HepG2 (cell line): Measurements from ENCODE around the gene MSI2. TPM values are rescaled to one million over a fixed set of nuclear protein-coding genes. Genes with fewer than 3 reads are reported as not detected.

Experiments used
- CEBPB ChIP-seq: IDR thresholded peaks from 2 replicates; pipeline ENCODE4 v1.6.1; 2011; ENCODE audit warnings: low read depth, low read length, improper control_type of control experiment, borderline replicate concordance
- CREB3 ChIP-seq: sonication (generic); formaldehyde crosslinking; IDR thresholded peaks from 2 replicates; pipeline ENCODE4 v1.5.0; 2020; ENCODE audit warnings: missing genetic modification reagents
- DRAP1 ChIP-seq: IDR thresholded peaks from 2 replicates; pipeline ENCODE4 v1.6.1; 2016; ENCODE audit warnings: missing genetic modification reagents, missing compliant biosample characterization
- GATAD2A ChIP-seq: IDR thresholded peaks from 2 replicates; pipeline ENCODE4 v1.6.1; 2016
- HMGXB4 ChIP-seq, 2 experiments: sonication (generic) in 1 of 2; formaldehyde crosslinking in 1 of 2; IDR thresholded peaks; 2 replicates each; pipeline versions ENCODE4 v1.4.0 to v1.6.1; 2018 to 2020; ENCODE audit warnings: missing genetic modification reagents in 2 of 2, borderline replicate concordance in 1 of 2, low read depth in 1 of 2, mild to moderate bottlenecking in 1 of 2, missing biosample characterization in 1 of 2
- IKZF5 ChIP-seq: IDR thresholded peaks from 2 replicates; pipeline ENCODE4 v1.6.1; 2018; ENCODE audit warnings: missing genetic modification reagents, mild to moderate bottlenecking, missing compliant biosample characterization
- MEF2D ChIP-seq: sonication (generic); formaldehyde crosslinking; IDR thresholded peaks from 2 replicates; pipeline ENCODE4 v1.5.1; 2020; ENCODE audit warnings: mild to moderate bottlenecking, missing genetic modification reagents
- NR0B2 ChIP-seq: sonication (generic); formaldehyde crosslinking; IDR thresholded peaks from 2 replicates; pipeline ENCODE4 v1.4.0; 2020; ENCODE audit warnings: mild to moderate bottlenecking, missing genetic modification reagents
- PHF21A ChIP-seq: sonication (generic); formaldehyde crosslinking; IDR thresholded peaks from 2 replicates; pipeline ENCODE4 v1.5.0; 2020; ENCODE audit warnings: mild to moderate bottlenecking, missing genetic modification reagents
- SNAPC2 ChIP-seq: sonication (generic); formaldehyde crosslinking; IDR thresholded peaks from 2 replicates; pipeline ENCODE4 v1.8.1; 2022; ENCODE audit warnings: mild to moderate bottlenecking, missing genetic modification reagents
- TBX2 ChIP-seq: sonication (generic); formaldehyde crosslinking; IDR thresholded peaks from 2 replicates; pipeline ENCODE4 v1.5.0; 2020; ENCODE audit warnings: missing genetic modification reagents, mild to moderate bottlenecking, borderline replicate concordance
- ZBTB21 ChIP-seq: sonication (generic); formaldehyde crosslinking; IDR thresholded peaks from 2 replicates; pipeline ENCODE4 v1.4.0; 2020; ENCODE audit warnings: missing genetic modification reagents
- ZBTB38 ChIP-seq: sonication (generic); formaldehyde crosslinking; IDR thresholded peaks from 2 replicates; pipeline ENCODE4 v1.5.1; 2020; ENCODE audit warnings: mild to moderate bottlenecking, missing genetic modification reagents
- ZEB1 ChIP-seq: IDR thresholded peaks from 2 replicates; pipeline ENCODE4 v1.6.1; 2012; ENCODE audit warnings: mild to moderate bottlenecking, low read depth, inconsistent platforms; ENCODE audit not compliant: insufficient replicate concordance
- ZNF160 ChIP-seq: sonication (generic); formaldehyde crosslinking; IDR thresholded peaks from 2 replicates; pipeline ENCODE4 v1.8.0; 2022; ENCODE audit warnings: mild to moderate bottlenecking, inconsistent platforms, missing genetic modification reagents
- ZNF205 ChIP-seq: IDR thresholded peaks from 2 replicates; pipeline ENCODE4 v1.6.1; 2018; ENCODE audit warnings: missing biosample characterization, missing genetic modification reagents
- ZNF232 ChIP-seq: sonication (generic); formaldehyde crosslinking; IDR thresholded peaks from 2 replicates; pipeline ENCODE4 v1.4.0; 2020; ENCODE audit warnings: missing genetic modification reagents, borderline replicate concordance
- ZNF33B ChIP-seq: sonication (generic); formaldehyde crosslinking; IDR thresholded peaks from 2 replicates; pipeline ENCODE4 v1.5.1; 2020; ENCODE audit warnings: mild to moderate bottlenecking, missing genetic modification reagents
- ZNF446 ChIP-seq: sonication (generic); formaldehyde crosslinking; IDR thresholded peaks from 2 replicates; pipeline ENCODE4 v1.5.0; 2020; ENCODE audit warnings: mild to moderate bottlenecking, missing genetic modification reagents
- ZNF567 ChIP-seq: sonication (generic); formaldehyde crosslinking; IDR thresholded peaks from 2 replicates; pipeline ENCODE4 v1.8.1; 2023; ENCODE audit warnings: mild to moderate bottlenecking, missing genetic modification reagents, borderline replicate concordance
- ZNF670 ChIP-seq: sonication (generic); formaldehyde crosslinking; IDR thresholded peaks from 2 replicates; pipeline ENCODE4 v1.8.0; 2022; ENCODE audit warnings: mild to moderate bottlenecking, missing genetic modification reagents, borderline replicate concordance
- ZNF691 ChIP-seq: sonication (generic); formaldehyde crosslinking; IDR thresholded peaks from 2 replicates; pipeline ENCODE4 v1.4.0; 2020; ENCODE audit warnings: missing genetic modification reagents, low read depth, mild to moderate bottlenecking, borderline replicate concordance
- polyA plus RNA-seq, 8 experiments: library from polyadenylated mRNA; depleted of rRNA in 3 of 8; stranded (reverse) in 7 of 8; unstranded in 1 of 8; fragments of >200 nt; fragmentation: Illumina TruSeq in 4 of 8; extraction: Trizol in 4 of 8; gene quantifications; 2 replicates each; pipeline versions ENCODE4 v1.2.1 to v1.2.3, GENCODE V29; 2011 to 2016; ENCODE audit warnings: low read depth in 4 of 8, missing spikeins in 1 of 8, mixed read lengths in 1 of 8; ENCODE audit not compliant: insufficient read depth in 1 of 8
- total RNA-seq, 5 experiments: library from RNA; depleted of rRNA; stranded (reverse); fragments of >200 nt; fragmentation: Illumina TruSeq; extraction: Trizol; gene quantifications; 2 replicates each; pipeline ENCODE4 v1.2.3, GENCODE V29; 2016; ENCODE audit warnings: low read depth in 1 of 5

Gene MSI2
- total and polyA plus RNA-seq, 2 of the 13 experiments (the other 11 are each of a cell fraction or from before 2014, with no cell fraction given): 77.5 to 78.4 TPM

- TF ChIP-seq IKZF5 (no peak), ZNF33B (CRISPR knock-in tag) (no peak), MEF2D (CRISPR knock-in tag) (0 out of 2 replicates have a peak, but pooled peaks have one; percentile 25), ZNF446 (CRISPR knock-in tag) (no peak), GATAD2A (CRISPR knock-in tag) (peak; percentile 13; the same call in 1 of the 2 replicates), ZBTB38 (CRISPR knock-in tag) (peak; percentile 56; the same call in 1 of the 2 replicates), ZBTB21 (CRISPR knock-in tag) (peak; percentile 68), ZNF567 (CRISPR knock-in tag) (no peak), ZNF205 (CRISPR knock-in tag) (no peak), ZNF232 (CRISPR knock-in tag) (no peak), TBX2 (CRISPR knock-in tag) (no peak), ZEB1 (no peak), ZNF670 (CRISPR knock-in tag) (no peak), CREB3 (CRISPR knock-in tag) (no peak), SNAPC2 (no peak), PHF21A (no peak), DRAP1 (no peak), ZNF160 (no peak), ZNF691 (CRISPR knock-in tag) (no peak), NR0B2 (CRISPR knock-in tag) (no peak), CEBPB (no peak; the same call in 1 of the 2 replicates), HMGXB4 (CRISPR knock-in tag; IDR thresholded peaks at IDR 0.05; ENCODE audit: borderline replicate concordance in 1 of 2, low read depth in 1 of 2) (no peak; a peak in 1 of 4 replicates)
Measured at GRCh38 chr17:57257895-57258851, 1.9 kb downstream of the MSI2 start (continued).
